ENCODE data around the gene ANKS1B.

- TF ChIP-seq CTCF (IDR thresholded peaks at IDR 0.05): no peak
- TF ChIP-seq POLR2A (IDR thresholded peaks at IDR 0.05): no peak
Observed at GRCh38 chr12:99493197-99493596, 491.5 kb downstream of the ANKS1B start.
